HepG2 (cell line): ENCODE measurements around the gene SLX9. TPM values are rescaled to one million over a fixed set of nuclear protein-coding genes. Genes with fewer than 3 reads are reported as not detected.

Source experiments
- ATAC-seq: fragments of 200-7000 bp; cut with Tn5 transposase; 3 replicates; pipeline ENCODE4 v1.9.1; 2020; ENCODE audit warnings: mild to moderate bottlenecking, moderate library complexity
- BruUV-seq: library from RNA; stranded (reverse); fragments of 400-500 nt; replicated peaks from 2 replicates; lab custom pipeline; 2021; lab: Mats Ljungman, UMichigan
- CTCF ChIA-PET: fragments of 300-600 bp; formaldehyde crosslinking; extraction: SDS; loops from one replicate; lab custom pipeline; 2021; ENCODE audit warnings: low total read pairs, inconsistent platforms, low intra/inter-chr PET ratio; lab: Yijun Ruan, JAX
- POLR2A ChIA-PET: fragments of 350-600 bp; sonication (Branson Sonifier 250); formaldehyde crosslinking; loops from one replicate; lab custom pipeline; 2020; ENCODE audit warnings: antibody characterized with exemption, inconsistent platforms; lab: Yijun Ruan, JAX
- DNase-seq: peaks from one replicate; pipeline ENCODE4 v3.0.0-alpha.2; 2015; ENCODE audit warnings: low spot score
- FAIRE-seq: peaks from 3 replicates; lab custom pipeline; 2011; peaks lifted over from hg19 to GRCh38; lab: Jason Lieb, UNC
- H2AFZ ChIP-seq: one replicate; pipeline ENCODE4 v1.6.1; 2011; ENCODE audit warnings: low read length, inconsistent platforms
- H3K27ac ChIP-seq: fragments of 300-600 bp; 3 replicates; pipeline ENCODE4 v1.8.0; 2011; ENCODE audit warnings: mixed run types, mild to moderate bottlenecking, mixed read lengths, low read length, inconsistent platforms; ENCODE audit not compliant: insufficient read depth; ENCODE audit errors: extremely low read length
- H3K27me3 ChIP-seq, 2 experiments: fragments of 200-600 bp in 1 of 2; 2 replicates in 1 of 2; 3 replicates in 1 of 2; pipeline versions ENCODE4 v1.6.0 to v1.8.0; 2011; ENCODE audit warnings: low read length in 2 of 2, mild to moderate bottlenecking in 2 of 2, moderate library complexity in 2 of 2, inconsistent platforms in 1 of 2; ENCODE audit not compliant: insufficient read depth in 2 of 2, control insufficient read depth in 1 of 2
- H3K36me3 ChIP-seq, 2 experiments: fragments of 200-600 bp in 1 of 2; replicated peaks in 1 of 2; 2 replicates in 1 of 2; 3 replicates in 1 of 2; pipeline versions ENCODE4 v1.5.1 to v1.8.0; 2011; ENCODE audit warnings: low read length in 2 of 2, inconsistent platforms in 1 of 2; ENCODE audit not compliant: insufficient read depth in 2 of 2, control insufficient read depth in 1 of 2
- H3K4me1 ChIP-seq: 2 replicates; pipeline ENCODE4 v1.5.1; 2012; ENCODE audit warnings: low read length, inconsistent platforms; ENCODE audit not compliant: insufficient read depth
- H3K4me2 ChIP-seq: 2 replicates; pipeline ENCODE4 v1.6.0; 2011; ENCODE audit warnings: low read depth, low read length, inconsistent platforms
- H3K4me3 ChIP-seq, 3 experiments: fragments of 200-600 bp in 1 of 3; sonication (generic), shearing (Covaris generic) in 1 of 3; replicated peaks in 1 of 3; 2 replicates each; pipeline ENCODE4 v1.5.1; 2011 to 2016; ENCODE audit warnings: low read length in 3 of 3, inconsistent platforms in 2 of 3, low read depth in 2 of 3, mild to moderate bottlenecking in 2 of 3, control low read depth in 1 of 3, mixed read lengths in 1 of 3; ENCODE audit not compliant: insufficient read depth in 1 of 3
- H3K79me2 ChIP-seq: one replicate; pipeline ENCODE4 v1.6.1; 2011; ENCODE audit warnings: low read length, inconsistent platforms; ENCODE audit not compliant: insufficient read depth
- H3K9ac ChIP-seq: 2 replicates; pipeline ENCODE4 v1.6.0; 2011; ENCODE audit warnings: mild to moderate bottlenecking, low read depth, low read length, inconsistent platforms; ENCODE audit not compliant: insufficient read depth
- H3K9me3 ChIP-seq: 2 replicates; pipeline ENCODE4 v1.5.1; 2012; ENCODE audit warnings: mild to moderate bottlenecking, low read length
- H4K20me1 ChIP-seq: 2 replicates; pipeline ENCODE4 v1.6.0; 2011; ENCODE audit warnings: inconsistent platforms, mild to moderate bottlenecking, low read length, moderate library complexity; ENCODE audit not compliant: insufficient read depth
- ARNT ChIP-seq: fragments of 450-650 bp; IDR thresholded peaks from 2 replicates; pipeline ENCODE4 v1.6.1; 2017
- ARNT2 ChIP-seq: sonication (generic); formaldehyde crosslinking; IDR thresholded peaks from 2 replicates; pipeline ENCODE4 v1.8.0; 2022; ENCODE audit warnings: mild to moderate bottlenecking, low read depth, missing genetic modification reagents, moderate library complexity
- MTA1 ChIP-seq: sonication (generic); formaldehyde crosslinking; IDR thresholded peaks from 2 replicates; pipeline ENCODE4 v1.4.0; 2020; ENCODE audit warnings: missing genetic modification reagents, mild to moderate bottlenecking, borderline replicate concordance
- NFRKB ChIP-seq: fragments of 450-650 bp; IDR thresholded peaks from 2 replicates; pipeline ENCODE4 v1.6.1; 2017
- RBM39 ChIP-seq: fragments of 200-400 bp; formaldehyde crosslinking; IDR thresholded peaks from one replicate; pipeline ENCODE4 v1.6.1; 2018; ENCODE audit warnings: antibody characterized with exemption, mild to moderate bottlenecking, low read depth, low read length; ENCODE audit not compliant: poor library complexity, severe bottlenecking
- ZBTB8A ChIP-seq: sonication (generic); formaldehyde crosslinking; IDR thresholded peaks from 2 replicates; pipeline ENCODE4 v1.4.0; 2020; ENCODE audit warnings: mild to moderate bottlenecking, low read depth, missing genetic modification reagents, borderline replicate concordance
- ZNF547 ChIP-seq: sonication (generic); formaldehyde crosslinking; IDR thresholded peaks from 2 replicates; pipeline ENCODE4 v1.5.1; 2020; ENCODE audit warnings: mild to moderate bottlenecking, missing genetic modification reagents
- ZNF703 ChIP-seq: sonication (generic); formaldehyde crosslinking; IDR thresholded peaks from 2 replicates; pipeline ENCODE4 v1.5.1; 2020; ENCODE audit warnings: missing genetic modification reagents, mild to moderate bottlenecking, moderate library complexity, borderline replicate concordance
- ZSCAN29 ChIP-seq: sonication (generic); formaldehyde crosslinking; conservative IDR thresholded peaks from 2 replicates; pipeline ENCODE4 v1.4.0; 2020; ENCODE audit warnings: mild to moderate bottlenecking, missing genetic modification reagents
- ZZZ3 ChIP-seq: sonication (generic); formaldehyde crosslinking; IDR thresholded peaks from 2 replicates; pipeline ENCODE4 v1.4.0; 2020; ENCODE audit warnings: missing genetic modification reagents, mild to moderate bottlenecking, borderline replicate concordance
- WGBS: methylation state at CpG from one replicate; pipeline ENCODE4 v1.1.6; 2017; ENCODE audit warnings: low lambda C conversion rate; 5-methylcytosine and 5-hydroxymethylcytosine counted together
- in situ Hi-C: cut with HindIII; loops from 2 replicates; pipeline ENCODE4 v1.10.0; 2017; ENCODE audit warnings: low pct_unique_long_range_greater_than_20kb; ENCODE audit not compliant: extremely low pct_ligation_motif_present
- intact Hi-C: fragments of 100-400 bp; cut with micrococcal nuclease; formaldehyde crosslinking; loops from one replicate; pipeline ENCODE4 v1.10.0; 2022; ENCODE audit not compliant: unreplicated experiment
- polyA plus RNA-seq, 8 experiments: library from polyadenylated mRNA; depleted of rRNA in 3 of 8; stranded (reverse) in 7 of 8; unstranded in 1 of 8; fragments of >200 nt; fragmentation: Illumina TruSeq in 4 of 8; extraction: Trizol in 4 of 8; gene quantifications; 2 replicates each; pipeline versions ENCODE4 v1.2.1 to v1.2.3, GENCODE V29; 2011 to 2016; ENCODE audit warnings: low read depth in 4 of 8, missing spikeins in 1 of 8, mixed read lengths in 1 of 8; ENCODE audit not compliant: insufficient read depth in 1 of 8
- total RNA-seq, 5 experiments: library from RNA; depleted of rRNA; stranded (reverse); fragments of >200 nt; fragmentation: Illumina TruSeq; extraction: Trizol; gene quantifications; 2 replicates each; pipeline ENCODE4 v1.2.3, GENCODE V29; 2016; ENCODE audit warnings: low read depth in 1 of 5
- TF ChIP-seq, protein P1 (sequence below): sonication (generic); formaldehyde crosslinking; IDR thresholded peaks from 2 replicates; pipeline ENCODE4 v1.5.0; 2020; ENCODE audit warnings: missing genetic modification reagents
- TF ChIP-seq, protein P2 (sequence below): sonication (generic); formaldehyde crosslinking; IDR thresholded peaks from 2 replicates; pipeline ENCODE4 v1.8.0; 2022; ENCODE audit warnings: mild to moderate bottlenecking, missing genetic modification reagents, borderline replicate concordance
- TF ChIP-seq, protein P3 (sequence below): sonication (generic); formaldehyde crosslinking; IDR thresholded peaks from 2 replicates; pipeline ENCODE4 v1.8.0; 2022; ENCODE audit warnings: missing genetic modification reagents, mild to moderate bottlenecking, inconsistent platforms, borderline replicate concordance
- TF ChIP-seq, protein P4 (sequence below): sonication (generic); formaldehyde crosslinking; IDR thresholded peaks from 2 replicates; pipeline ENCODE4 v1.8.1; 2023; ENCODE audit warnings: mild to moderate bottlenecking, missing genetic modification reagents

Gene SLX9
- total and polyA plus RNA-seq, 2 of the 13 experiments (the other 11 are each of a cell fraction or from before 2014, with no cell fraction given) = 21.0 to 47.1 TPM

DNA sequence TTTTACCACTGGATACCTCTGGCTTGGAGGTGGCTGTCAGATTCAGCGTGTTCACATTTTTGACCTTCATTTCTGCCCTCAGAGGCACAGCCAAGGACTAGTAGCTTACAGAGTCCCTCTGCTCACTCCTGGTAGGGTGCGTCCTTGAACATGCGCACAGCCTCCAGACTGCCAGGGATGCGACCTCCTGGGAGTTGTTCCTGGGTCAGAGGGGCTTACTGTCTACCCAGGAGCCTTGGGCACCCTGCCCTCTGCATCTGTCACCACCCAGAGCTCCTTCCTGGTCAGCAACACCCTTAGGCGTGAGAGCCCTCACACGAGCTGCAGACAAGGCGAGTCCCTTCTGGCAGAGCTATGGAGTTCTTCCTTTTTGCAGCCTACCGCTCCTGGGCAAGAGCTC, 1.7 kb downstream of the SLX9 start:
- Histone ChIP-seq H3K9ac (peak overlapping the region; percentile 88), H3K27me3 (no peaks in the 10 kb centered on the region; a peak in 1 of 5 replicates), H3K4me1 (peaks cover 45% of the 10 kb centered on the region), H3K4me2 (peak overlapping the region; percentile 78), H4K20me1 (peaks cover 7% of the 10 kb centered on the region), H3K27ac (peak overlapping the region; percentile 2), H3K9me3 (no peaks in the 10 kb centered on the region), H3K79me2 (peaks cover 68% of the 10 kb centered on the region), H3K36me3 (peaks cover 9 to 38% of the 10 kb centered on the region in 2 experiments), H3K4me3 (peak overlapping the region; percentile 78 to 95 (median 81); a peak in 5 of 6 replicates), H2AFZ (no peak overlapping the region)
- ATAC-seq = no peak
- TF ChIP-seq MTA1 (CRISPR knock-in tag) = 0 out of 2 replicates have a peak, but pooled peaks have one; percentile 22
- TF ChIP-seq, protein P1, sequence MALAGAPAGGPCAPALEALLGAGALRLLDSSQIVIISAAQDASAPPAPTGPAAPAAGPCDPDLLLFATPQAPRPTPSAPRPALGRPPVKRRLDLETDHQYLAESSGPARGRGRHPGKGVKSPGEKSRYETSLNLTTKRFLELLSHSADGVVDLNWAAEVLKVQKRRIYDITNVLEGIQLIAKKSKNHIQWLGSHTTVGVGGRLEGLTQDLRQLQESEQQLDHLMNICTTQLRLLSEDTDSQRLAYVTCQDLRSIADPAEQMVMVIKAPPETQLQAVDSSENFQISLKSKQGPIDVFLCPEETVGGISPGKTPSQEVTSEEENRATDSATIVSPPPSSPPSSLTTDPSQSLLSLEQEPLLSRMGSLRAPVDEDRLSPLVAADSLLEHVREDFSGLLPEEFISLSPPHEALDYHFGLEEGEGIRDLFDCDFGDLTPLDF = no peak
- BruUV-seq = no TSS peak
- WGBS = 69% methylated on average over 5 of the region's 8 CpGs
- intact Hi-C loops (no loop called here), in situ Hi-C loops (no loop called here)
- CTCF ChIA-PET = no interaction called here
- POLR2A ChIA-PET = no interaction called here
- no peak for DNase-seq
- no peak for FAIRE-seq

DNA sequence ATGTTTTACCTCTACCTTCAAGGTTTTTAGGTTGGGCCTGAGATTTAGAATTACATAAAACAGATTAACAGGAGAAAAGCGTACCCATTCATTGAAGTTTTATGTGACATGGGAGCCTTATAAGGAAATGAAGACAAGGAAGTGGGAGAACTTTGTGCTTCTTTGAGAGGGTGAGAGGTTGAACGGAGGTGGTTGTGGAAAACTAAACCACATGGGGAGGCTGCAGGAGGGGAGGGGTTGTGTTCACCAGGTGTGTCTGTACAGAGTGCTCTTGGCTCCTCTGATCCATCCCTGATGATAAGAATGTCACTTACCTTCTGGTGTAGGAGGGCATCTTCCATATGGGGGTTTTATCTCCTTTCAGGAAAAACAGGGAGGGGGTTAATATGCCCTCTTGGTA, 2.7 kb downstream of the SLX9 start:
- Histone ChIP-seq H3K4me2 (no peak overlapping the region), H3K4me3 (no peak overlapping the region), H3K9me3 (no peaks in the 10 kb centered on the region), H3K9ac (no peak overlapping the region), H3K27ac (no peak overlapping the region), H3K79me2 (peaks cover 71% of the 10 kb centered on the region), H3K4me1 (peaks cover 37% of the 10 kb centered on the region), H4K20me1 (peaks cover 7% of the 10 kb centered on the region), H3K27me3 (no peaks in the 10 kb centered on the region; a peak in 1 of 5 replicates), H2AFZ (no peak overlapping the region), H3K36me3 (peaks cover 9 to 47% of the 10 kb centered on the region in 2 experiments)
- WGBS = 92% methylated on average over 2 of the region's 2 CpGs
- CTCF ChIA-PET = no interaction called here
- in situ Hi-C loops (no loop called here), intact Hi-C loops (no loop called here)
- DNase-seq = no peak
- POLR2A ChIA-PET = no interaction called here
- no peak for FAIRE-seq
- ATAC-seq = no peak
- no TSS peak for BruUV-seq
- no peak for TF ChIP-seq ZNF703
- no peak for TF ChIP-seq ARNT2 (CRISPR knock-in tag)
- no peak for TF ChIP-seq NFRKB
- TF ChIP-seq, protein P2, sequence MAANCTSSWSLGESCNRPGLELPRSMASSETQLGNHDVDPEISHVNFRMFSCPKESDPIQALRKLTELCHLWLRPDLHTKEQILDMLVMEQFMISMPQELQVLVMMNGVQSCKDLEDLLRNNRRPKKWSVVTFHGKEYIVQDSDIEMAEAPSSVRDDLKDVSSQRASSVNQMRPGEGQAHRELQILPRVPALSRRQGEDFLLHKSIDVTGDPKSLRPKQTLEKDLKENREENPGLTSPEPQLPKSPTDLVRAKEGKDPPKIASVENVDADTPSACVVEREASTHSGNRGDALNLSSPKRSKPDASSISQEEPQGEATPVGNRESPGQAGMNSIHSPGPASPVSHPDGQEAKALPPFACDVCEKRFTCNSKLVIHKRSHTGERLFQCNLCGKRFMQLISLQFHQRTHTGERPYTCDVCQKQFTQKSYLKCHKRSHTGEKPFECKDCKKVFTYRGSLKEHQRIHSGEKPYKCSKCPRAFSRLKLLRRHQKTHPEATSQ = no peak
- no peak for TF ChIP-seq ZNF547
- TF ChIP-seq ZSCAN29 = no peak
- TF ChIP-seq, protein P3, sequence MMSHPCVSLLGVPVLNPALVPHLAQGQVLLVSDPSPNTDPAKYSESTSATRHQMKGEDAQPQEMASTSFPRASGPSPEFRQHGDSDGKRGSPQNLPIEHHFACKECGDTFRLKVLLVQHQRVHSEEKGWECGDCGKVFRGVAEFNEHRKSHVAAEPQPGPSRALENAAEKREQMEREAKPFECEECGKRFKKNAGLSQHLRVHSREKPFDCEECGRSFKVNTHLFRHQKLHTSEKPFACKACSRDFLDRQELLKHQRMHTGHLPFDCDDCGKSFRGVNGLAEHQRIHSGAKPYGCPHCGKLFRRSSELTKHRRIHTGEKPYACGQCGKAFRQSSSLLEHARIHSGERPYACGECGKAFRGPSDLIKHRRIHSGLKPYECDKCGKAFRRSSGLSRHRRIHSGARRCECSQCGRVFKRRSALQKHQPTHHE = no peak
- TF ChIP-seq ZZZ3 = no peak
- TF ChIP-seq ARNT = no peak
- TF ChIP-seq RBM39 = no peak
- TF ChIP-seq ZBTB8A (CRISPR knock-in tag) = no peak
- TF ChIP-seq, protein P4, sequence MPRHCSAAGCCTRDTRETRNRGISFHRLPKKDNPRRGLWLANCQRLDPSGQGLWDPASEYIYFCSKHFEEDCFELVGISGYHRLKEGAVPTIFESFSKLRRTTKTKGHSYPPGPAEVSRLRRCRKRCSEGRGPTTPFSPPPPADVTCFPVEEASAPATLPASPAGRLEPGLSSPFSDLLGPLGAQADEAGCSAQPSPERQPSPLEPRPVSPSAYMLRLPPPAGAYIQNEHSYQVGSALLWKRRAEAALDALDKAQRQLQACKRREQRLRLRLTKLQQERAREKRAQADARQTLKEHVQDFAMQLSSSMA (CRISPR knock-in tag) = no peak
